SU-DHL-6 (cell line): ENCODE results near the gene DIPK1B.

Experiments
- H2AFZ ChIP-seq: fragments of 200-600 bp; sonication (generic); 2 replicates; pipeline ENCODE4 v1.6.1; 2014; ENCODE audit warnings: low read depth, mild to moderate bottlenecking, moderate library complexity, mixed read lengths, antibody characterized with exemption, low read length; ENCODE audit not compliant: severe bottlenecking
- H3F3A ChIP-seq: fragments of 200-600 bp; shearing (Covaris generic); 2 replicates; pipeline ENCODE4 v1.6.0; 2016; ENCODE audit warnings: antibody characterized with exemption, mild to moderate bottlenecking; ENCODE audit not compliant: insufficient read depth
- H3K27ac ChIP-seq: fragments of 200-600 bp; sonication (generic); 2 replicates; pipeline ENCODE4 v1.5.1; 2016; ENCODE audit warnings: low read depth, mild to moderate bottlenecking, low read length, moderate library complexity, mixed read lengths
- H3K27me3 ChIP-seq: fragments of 200-600 bp; sonication (generic), shearing (Covaris generic); 2 replicates; pipeline ENCODE4 v1.6.0; 2014; ENCODE audit warnings: mild to moderate bottlenecking, low read length
- H3K36me3 ChIP-seq: fragments of 200-600 bp; sonication (generic); 2 replicates; pipeline ENCODE4 v1.6.1; 2014; ENCODE audit warnings: mild to moderate bottlenecking, low read length, mixed read lengths
- H3K4me2 ChIP-seq: fragments of 300-600, 200-600 bp; shearing (Covaris generic), sonication (generic); 2 replicates; pipeline ENCODE4 v1.6.0; 2014; ENCODE audit warnings: low read length, low read depth, mild to moderate bottlenecking; ENCODE audit not compliant: poor library complexity, severe bottlenecking
- H3K4me3 ChIP-seq: fragments of 200-600 bp; sonication (generic); 2 replicates; pipeline ENCODE4 v1.5.1; 2014; ENCODE audit warnings: antibody characterized with exemption, low read length, mild to moderate bottlenecking, mixed read lengths; ENCODE audit not compliant: insufficient read depth, poor library complexity, severe bottlenecking
- H3K79me2 ChIP-seq: fragments of 200-600 bp; sonication (generic); 2 replicates; pipeline ENCODE4 v1.6.1; 2014; ENCODE audit warnings: mild to moderate bottlenecking, low read length, moderate library complexity; ENCODE audit not compliant: insufficient read depth
- H3K9ac ChIP-seq: fragments of 200-600 bp; sonication (generic); 2 replicates; pipeline ENCODE4 v1.7.0; 2014; ENCODE audit warnings: mild to moderate bottlenecking, low read length
- H3K9me2 ChIP-seq: fragments of 200-600 bp; sonication (generic); replicated peaks from 2 replicates; pipeline ENCODE4 v1.6.1; 2014; ENCODE audit warnings: low read length; ENCODE audit not compliant: insufficient read depth
- H3K9me3 ChIP-seq: fragments of 200-600 bp; sonication (generic); 2 replicates; pipeline ENCODE4 v1.6.1; 2014; ENCODE audit warnings: low read length, mixed read lengths; ENCODE audit not compliant: insufficient read depth
- H4K20me1 ChIP-seq: fragments of 200-600 bp; sonication (generic); 2 replicates; pipeline ENCODE4 v1.6.1; 2014; ENCODE audit warnings: low read depth, mild to moderate bottlenecking, antibody characterized with exemption, low read length, moderate library complexity, mixed read lengths
- CTCF ChIP-seq: fragments of 200-600 bp; sonication (generic); IDR thresholded peaks from one replicate; pipeline ENCODE4 v1.5.1; 2017; ENCODE audit warnings: antibody characterized with exemption, mild to moderate bottlenecking, low read length, moderate library complexity; ENCODE audit not compliant: insufficient read depth, poor library complexity, severe bottlenecking
- EZH2phosphoT487 ChIP-seq: fragments of 200-600 bp; sonication (generic), shearing (Covaris generic); conservative IDR thresholded peaks from 2 replicates; pipeline ENCODE4 v1.6.1; 2018; ENCODE audit warnings: mild to moderate bottlenecking, antibody characterized with exemption, low read length, moderate library complexity, mixed read lengths

DIPK1B gene

GRCh38 chr9:136746621-136747020 lies 34.2 kb downstream of the DIPK1B start:
- Histone ChIP-seq H3K79me2 (no peaks in the 10 kb centered on the region), H3K27ac (no peak overlapping the region), H3K36me3 (no peaks in the 10 kb centered on the region), H3K9me3 (peaks cover 5% of the 10 kb centered on the region; the same call in 1 of the 2 replicates), H4K20me1 (no peaks in the 10 kb centered on the region), H2AFZ (no peak overlapping the region), H3K4me3 (no peak overlapping the region), H3K4me2 (no peak overlapping the region), H3K9ac (no peak overlapping the region), H3F3A (no peaks in the 10 kb centered on the region), H3K9me2 (no peaks in the 10 kb centered on the region), H3K27me3 (no peaks in the 10 kb centered on the region; the same call in 1 of the 2 replicates)
- no peak for TF ChIP-seq EZH2phosphoT487
- no peak for TF ChIP-seq CTCF

GRCh38 chr9:136747161-136748060 lies 35.0 kb downstream of the DIPK1B start:
- H3K9me3 ChIP-seq = peaks cover 9% of the 10 kb centered on the region; the same call in 1 of the 2 replicates

GRCh38 chr9:136748201-136748600 lies 35.8 kb downstream of the DIPK1B start, which contains the start of gene LCN6:
LCN6 (minus strand) TSS chr9:136748525; CDS start chr9:136748483, 42 bp downstream.
- Histone ChIP-seq H3K4me3 (no peak within 1 kb of the TSS), H3K36me3 (no peaks in the 10 kb centered on the region), H3K9me2 (no peaks in the 10 kb centered on the region), H3K9me3 (peaks cover 9% of the 10 kb centered on the region; the same call in 1 of the 2 replicates), H3K4me2 (no peak within 1 kb of the TSS), H2AFZ (no peak within 1 kb of the TSS), H3K9ac (no peak within 1 kb of the TSS), H3K79me2 (no peaks in the 10 kb centered on the region), H3F3A (no peaks in the 10 kb centered on the region), H3K27me3 (no peaks in the 10 kb centered on the region), H3K27ac (no peak within 1 kb of the TSS), H4K20me1 (no peaks in the 10 kb centered on the region)
- TF ChIP-seq EZH2phosphoT487 (no peak), CTCF (no peak)

More at GRCh38 chr9:136747161-136748060, 35.0 kb downstream of the DIPK1B start:
- no peaks in the 10 kb centered on the region for H3F3A ChIP-seq
- no peak for TF ChIP-seq EZH2phosphoT487
- TF ChIP-seq CTCF = no peak
- no peak overlapping the region for H3K4me3 ChIP-seq
- no peaks in the 10 kb centered on the region for H3K36me3 ChIP-seq
- H4K20me1 ChIP-seq = no peaks in the 10 kb centered on the region
- no peak overlapping the region for H3K4me2 ChIP-seq
- no peak overlapping the region for H3K9ac ChIP-seq
- no peak overlapping the region for H2AFZ ChIP-seq
- no peaks in the 10 kb centered on the region for H3K27me3 ChIP-seq
- no peaks in the 10 kb centered on the region for H3K9me2 ChIP-seq
- no peak overlapping the region for H3K27ac ChIP-seq
- H3K79me2 ChIP-seq = no peaks in the 10 kb centered on the region
